Thyroid gland (tissue), 4 donors: ENCODE results near the gene MYOF. TPM values are rescaled to one million over a fixed set of nuclear protein-coding genes. Genes with fewer than 3 reads are reported as not detected.

Experiments
- DNase-seq, 2 donors: peaks; one replicate each; pipeline ENCODE4 v3.0.0-alpha.2; 2019
- H3K27ac ChIP-seq, 3 donors: fragments of 200-600 bp; sonication (generic); 1 replicate in 2 of 3; 2 replicates in 1 of 3; pipeline ENCODE4 v1.5.1; 2016 to 2019; ENCODE audit warnings: mild to moderate bottlenecking in 1 of 3, moderate library complexity in 1 of 3
- H3K27me3 ChIP-seq: fragments of 200-600 bp; sonication (generic); one replicate; pipeline ENCODE4 v1.5.1; 2019
- H3K36me3 ChIP-seq, 2 donors: fragments of 200-600 bp; sonication (generic); one replicate each; pipeline ENCODE4 v1.5.1; 2016 to 2019
- H3K4me1 ChIP-seq, 2 donors: fragments of 200-600 bp; sonication (generic); one replicate each; pipeline ENCODE4 v1.5.1; 2017 to 2019
- H3K4me3 ChIP-seq, 3 donors: fragments of 200-600 bp; sonication (generic); replicated peaks in 1 of 3; 1 replicate in 2 of 3; 2 replicates in 1 of 3; pipeline ENCODE4 v1.5.1; 2016; ENCODE audit warnings: mild to moderate bottlenecking in 1 of 3
- H3K9me3 ChIP-seq: fragments of 200-600 bp; sonication (generic); one replicate; pipeline ENCODE4 v1.5.1; 2017
- CTCF ChIP-seq, 6 experiments: fragments of 200-600 bp in 3 of 6; fragments of 450-650 bp in 3 of 6; sonication (generic) in 3 of 6; IDR thresholded peaks; one replicate each; pipeline ENCODE4 v1.5.1; 2016 to 2019; ENCODE audit warnings: antibody characterized with exemption in 6 of 6, mild to moderate bottlenecking in 2 of 6, inconsistent platforms in 1 of 6, moderate library complexity in 1 of 6
- POLR2A ChIP-seq, 2 donors: fragments of 450-650 bp; IDR thresholded peaks; one replicate each; pipeline ENCODE4 v1.6.1; 2017; ENCODE audit warnings: antibody characterized with exemption in 2 of 2, mild to moderate bottlenecking in 2 of 2, moderate library complexity in 1 of 2
- WGBS, 2 donors: methylation state at CpG; one replicate each; pipeline ENCODE4 v1.1.5; 2017; 5-methylcytosine and 5-hydroxymethylcytosine counted together
- intact Hi-C: fragments of 100-400 bp; cut with DNase I; formaldehyde crosslinking; loops from one replicate; pipeline ENCODE4 v1.15.1; 2023
- total RNA-seq, 4 donors: library from RNA; depleted of rRNA; stranded (reverse); fragments of >200 nt; gene quantifications; one replicate each; pipeline ENCODE4 v1.2.3, GENCODE V29; 2016

The MYOF gene
- total RNA-seq, 4 donors from 2014 or later, result 72.3 to 210 (median 118) TPM

DNA sequence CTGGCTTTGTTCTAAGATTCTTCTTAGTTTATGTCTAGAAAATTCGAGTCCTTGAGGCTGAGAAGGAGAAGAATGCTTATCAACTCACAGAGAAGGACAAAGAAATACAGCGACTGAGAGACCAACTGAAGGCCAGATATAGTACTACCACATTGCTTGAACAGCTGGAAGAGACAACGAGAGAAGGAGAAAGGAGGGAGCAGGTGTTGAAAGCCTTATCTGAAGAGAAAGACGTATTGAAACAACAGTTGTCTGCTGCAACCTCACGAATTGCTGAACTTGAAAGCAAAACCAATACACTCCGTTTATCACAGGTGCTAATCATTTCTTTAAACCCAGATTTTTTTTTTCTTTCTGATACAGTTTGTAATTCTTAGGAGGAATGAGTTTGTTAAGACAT, 20.9 kb upstream of the MYOF start:
- no peak for DNase-seq
- H3K4me1 ChIP-seq, result peaks cover 0 to 2% of the 10 kb centered on the region in 2 donors
- no peak overlapping the region for H3K27ac ChIP-seq
- TF ChIP-seq POLR2A (IDR thresholded peaks at IDR 0.05), result no peak
- TF ChIP-seq CTCF (IDR thresholded peaks at IDR 0.05), result peak in 1 of 6 experiments; percentile 11
- no peaks in the 10 kb centered on the region for H3K27me3 ChIP-seq
- H3K4me3 ChIP-seq, result no peak overlapping the region
- no peaks in the 10 kb centered on the region for H3K36me3 ChIP-seq
- intact Hi-C loops, result no loop called here
- H3K9me3 ChIP-seq, result no peaks in the 10 kb centered on the region
- WGBS, 2 donors, result 42 to 44% methylated on average over 6 of the region's 6 CpGs

GRCh38 chr10:93501650-93502049, 19.5 kb upstream of the MYOF start:
- TF ChIP-seq POLR2A (IDR thresholded peaks at IDR 0.05), result no peak
- TF ChIP-seq CTCF (IDR thresholded peaks at IDR 0.05), result no peak

GRCh38 chr10:93498166-93498565, 16.0 kb upstream of the MYOF start:
- no peaks in the 10 kb centered on the region for H3K9me3 ChIP-seq
- no peak for DNase-seq
- intact Hi-C loops, result no loop called here
- H3K27ac ChIP-seq, result no peak overlapping the region
- TF ChIP-seq POLR2A (IDR thresholded peaks at IDR 0.05), result no peak
- TF ChIP-seq CTCF (IDR thresholded peaks at IDR 0.05), result no peak
- H3K27me3 ChIP-seq, result no peaks in the 10 kb centered on the region
- peaks cover 0 to 4% of the 10 kb centered on the region in 2 donors for H3K4me1 ChIP-seq
- H3K4me3 ChIP-seq, result no peak overlapping the region
- H3K36me3 ChIP-seq, result no peaks in the 10 kb centered on the region
- WGBS, 2 donors, result 59 to 67% methylated on average over 5 of the region's 5 CpGs

More at GRCh38 chr10:93501650-93502049, 19.5 kb upstream of the MYOF start:
- Histone ChIP-seq H3K36me3 (no peaks in the 10 kb centered on the region), H3K4me1 (peaks cover 0 to 2% of the 10 kb centered on the region in 2 donors), H3K4me3 (no peak overlapping the region), H3K9me3 (no peaks in the 10 kb centered on the region), H3K27me3 (no peaks in the 10 kb centered on the region), H3K27ac (no peak overlapping the region)
- no peak for DNase-seq
- intact Hi-C loops, result no loop called here

- no peaks in the 10 kb centered on the region for H3K36me3 ChIP-seq
- 1 to 5% methylated on average over 14 to 48 of the region's 68 CpGs for WGBS, 2 donors
- H3K27me3 ChIP-seq, result no peaks in the 10 kb centered on the region
- H3K9me3 ChIP-seq, result no peaks in the 10 kb centered on the region
- H3K27ac ChIP-seq, result peak within 1 kb of the TSS in 2 of 3 donors; percentile 46 to 60
- intact Hi-C loops, result no loop called here
- TF ChIP-seq CTCF (IDR thresholded peaks at IDR 0.05) (no peak), POLR2A (IDR thresholded peaks at IDR 0.05) (peak in 1 of 2 donors; percentile 44)
- peak within 1 kb of the TSS in 2 of 3 donors; percentile 26 to 50 for H3K4me3 ChIP-seq
- peak; percentile 94 to 96 for DNase-seq
- H3K4me1 ChIP-seq, result peaks cover 0 to 4% of the 10 kb centered on the region in 2 donors
Measured at GRCh38 chr10:93496322-93497041, 14.3 kb upstream of the MYOF start, which contains the start of gene CEP55. CEP55 (plus strand) TSS chr10:93496612; CDS start chr10:93500052, 3,440 bp downstream.

- Histone ChIP-seq H3K27ac (peak overlapping the region in 2 of 3 donors; percentile 46 to 60), H3K4me1 (peaks cover 0 to 4% of the 10 kb centered on the region in 2 donors), H3K4me3 (peak overlapping the region in 2 of 3 donors; percentile 26 to 50), H3K36me3 (no peaks in the 10 kb centered on the region), H3K27me3 (no peaks in the 10 kb centered on the region), H3K9me3 (no peaks in the 10 kb centered on the region)
- DNase-seq, result peak; percentile 21 to 45
- intact Hi-C loops, result no loop called here
- TF ChIP-seq CTCF (IDR thresholded peaks at IDR 0.05) (no peak), POLR2A (IDR thresholded peaks at IDR 0.05) (no peak)
- 1% methylated on average over 23 to 28 of the region's 28 CpGs for WGBS, 2 donors
Measured at GRCh38 chr10:93495654-93496321, 13.7 kb upstream of the MYOF start.
